IPS DF 4.7 (cell line): ENCODE results near the gene PRSS36.

Source experiments
- DNase-seq: peaks from one replicate; pipeline ENCODE4 v3.0.0-alpha.2; 2013; ENCODE audit warnings: low spot score; ENCODE audit errors: extremely low read depth

The PRSS36 gene

GRCh38 chr16:31128711-31129567 is 20.9 kb downstream of the PRSS36 start:
- no peak for DNase-seq

- DNase-seq: no peak
Measured at GRCh38 chr16:31127182-31127581, 22.7 kb downstream of the PRSS36 start.

DNA sequence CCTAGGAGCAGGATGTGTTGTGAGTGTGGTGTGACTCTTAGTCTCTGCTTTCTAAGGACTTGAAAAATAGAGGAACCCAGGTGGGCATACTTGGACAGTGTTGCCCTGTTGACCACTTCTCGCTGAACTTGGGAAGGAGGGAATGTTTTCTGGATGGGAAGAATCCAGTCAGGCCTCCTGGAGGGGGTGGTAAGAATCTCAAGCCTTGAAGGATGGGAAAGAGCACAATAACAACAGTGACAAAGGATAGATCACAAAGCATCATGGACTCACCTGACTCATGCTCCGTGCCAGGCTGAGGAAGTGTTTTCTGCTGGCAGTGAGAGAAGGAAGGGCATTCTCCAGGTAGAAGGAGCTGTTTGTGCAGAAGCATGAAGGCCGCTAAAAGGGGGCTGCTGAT is 24.0 kb downstream of the PRSS36 start:
- no peak for DNase-seq

- DNase-seq: no peak
Measured at GRCh38 chr16:31120129-31120528, 29.7 kb downstream of the PRSS36 start.

DNA sequence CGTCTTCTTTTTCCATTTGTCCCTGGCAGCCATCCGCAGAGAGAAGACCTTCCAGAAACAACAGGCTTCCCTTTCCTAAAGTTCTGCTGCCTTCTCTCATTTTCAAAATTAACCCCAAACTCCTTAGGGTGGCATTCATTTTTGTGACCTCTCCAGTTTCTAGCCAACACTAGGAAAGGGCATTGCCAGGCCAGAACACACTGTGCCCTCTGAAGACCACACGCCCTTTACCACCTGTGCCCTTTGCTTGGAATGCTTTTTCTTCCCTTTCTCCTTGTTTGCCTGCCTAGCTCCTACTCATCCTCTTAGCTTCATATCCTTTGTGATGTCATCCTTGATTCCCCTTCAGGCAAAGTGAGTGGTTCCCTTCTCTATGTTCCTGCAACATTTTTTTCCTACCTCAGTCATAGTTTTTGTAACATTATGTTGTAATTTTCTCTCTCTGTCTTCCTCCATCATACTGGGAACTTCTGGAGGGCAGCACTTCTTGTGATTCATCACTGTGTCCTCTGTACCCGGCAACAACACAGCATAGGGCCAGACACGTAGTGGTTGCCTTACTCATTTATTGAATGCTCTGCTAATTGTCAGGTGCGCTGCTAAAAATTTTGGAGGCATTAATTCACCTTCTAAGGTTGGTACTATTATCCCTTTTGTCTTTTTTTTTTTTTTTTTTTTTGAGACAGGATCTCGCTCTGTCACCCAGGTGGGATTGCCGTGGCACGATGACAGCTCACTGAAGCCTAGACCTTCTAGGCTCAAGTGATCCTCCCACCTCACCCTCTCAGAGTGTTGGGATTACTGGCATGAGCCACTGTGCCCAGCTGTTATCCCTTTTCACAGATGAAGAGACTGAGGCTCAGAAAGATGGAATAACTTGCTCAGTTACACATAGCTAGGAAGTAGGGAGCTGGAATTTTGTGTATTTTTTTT is 31.4 kb downstream of the PRSS36 start:
- no peak for DNase-seq

GRCh38 chr16:31117384-31118222 is 32.3 kb downstream of the PRSS36 start, which contains the start of gene KAT8:
TSS of gene KAT8 (plus strand) at chr16:31117664. CDS start at chr16:31117682, 18 bp downstream.
- no peak for DNase-seq

- DNase-seq: no peak
Measured at GRCh38 chr16:31114468-31114867, 35.4 kb downstream of the PRSS36 start.

DNA sequence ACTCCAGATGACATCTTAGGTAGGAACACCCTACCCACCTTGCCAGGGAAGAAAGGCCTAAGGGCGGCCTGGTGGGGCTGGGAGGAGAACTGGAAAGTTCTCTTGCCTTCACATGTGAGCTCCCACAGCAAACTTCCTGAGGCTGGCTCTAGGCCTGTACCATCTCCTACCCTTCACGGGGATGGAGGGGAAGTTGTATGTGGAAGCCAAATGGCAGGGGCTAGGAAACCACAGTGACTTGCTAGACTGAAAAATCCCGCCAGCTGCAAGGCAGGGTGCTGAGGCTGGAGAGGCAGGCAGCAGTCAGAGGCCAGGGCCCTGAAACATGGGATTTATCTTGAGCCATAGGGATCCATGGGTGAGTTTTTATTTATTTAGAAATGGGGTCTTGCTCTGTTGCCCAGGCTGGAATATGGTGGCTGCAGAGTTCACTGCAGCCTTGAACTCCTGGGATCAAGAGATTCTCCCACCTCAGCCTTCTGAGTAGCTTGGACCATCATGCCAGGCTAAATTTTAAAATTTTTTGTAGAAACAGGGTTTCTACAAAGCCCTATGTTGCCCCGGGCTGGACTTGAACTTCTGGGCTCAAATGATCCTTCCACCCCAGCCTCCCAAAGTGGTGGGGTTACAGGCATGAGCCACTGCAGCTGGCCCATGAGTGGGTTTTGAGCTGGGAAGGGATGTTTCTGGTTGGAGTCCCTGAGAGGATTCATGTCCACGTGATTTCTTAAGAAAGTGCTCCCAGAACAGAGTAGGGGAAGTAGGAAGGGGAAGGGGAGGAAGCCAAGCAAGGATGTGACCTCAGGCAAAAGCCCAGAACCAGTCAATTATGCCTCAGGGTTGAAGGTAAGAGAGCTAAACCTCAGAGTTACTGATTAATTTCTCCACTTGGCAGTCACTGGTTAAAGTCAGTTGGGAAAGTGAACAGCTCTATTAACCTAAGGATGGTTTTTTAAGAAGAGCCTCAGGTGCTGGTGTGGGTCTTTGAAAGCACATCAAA is 36.4 kb downstream of the PRSS36 start:
- no peak for DNase-seq

DNA sequence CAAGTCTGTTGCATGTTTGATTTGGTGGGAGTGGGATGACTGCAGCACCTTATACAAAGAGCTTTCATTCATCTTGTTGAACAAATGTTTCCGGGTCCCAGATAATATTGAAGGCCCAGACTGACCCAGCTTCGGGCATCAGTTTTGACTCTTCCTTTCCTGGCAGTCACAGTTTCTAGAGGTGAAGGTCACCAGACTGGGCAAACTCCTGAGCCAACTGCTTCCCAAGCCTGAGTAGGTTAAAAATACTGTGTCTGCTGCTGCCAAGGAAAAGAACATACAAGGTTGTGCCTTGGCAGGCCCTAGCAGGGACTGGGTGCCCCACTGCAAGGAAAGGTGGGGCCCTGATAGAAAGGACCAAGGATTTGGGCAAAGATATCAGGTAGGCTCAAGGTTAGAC is 37.2 kb downstream of the PRSS36 start:
- no peak for DNase-seq

DNA sequence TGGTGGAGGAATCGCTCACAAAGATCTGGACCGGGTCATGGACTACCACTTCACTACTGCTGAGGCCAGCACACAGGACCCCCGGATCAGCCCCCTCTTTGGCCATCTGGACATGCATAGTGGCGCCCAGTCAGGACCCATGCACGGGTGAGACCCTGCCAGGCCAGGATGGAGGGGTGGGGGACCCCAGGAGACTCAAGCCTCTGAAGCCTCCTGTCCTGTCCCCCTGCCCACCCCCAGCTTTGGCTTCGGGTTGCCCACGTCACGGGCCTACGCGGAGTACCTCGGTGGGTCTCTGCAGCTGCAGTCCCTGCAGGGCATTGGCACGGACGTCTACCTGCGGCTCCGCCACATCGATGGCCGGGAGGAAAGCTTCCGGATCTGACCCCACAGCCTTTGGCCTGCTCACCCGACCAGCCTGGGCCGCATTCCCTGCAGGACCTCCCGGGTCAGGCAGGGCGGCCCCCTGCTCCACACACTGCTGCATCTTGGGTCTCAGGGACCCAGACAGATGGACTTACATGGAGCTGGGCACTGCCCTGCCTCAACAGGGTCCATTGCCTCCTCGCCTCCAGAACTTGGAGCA is 37.9 kb downstream of the PRSS36 start:
- no peak for DNase-seq

- no peak for DNase-seq
Measured at GRCh38 chr16:31110106-31111034, 39.5 kb downstream of the PRSS36 start.

DNA sequence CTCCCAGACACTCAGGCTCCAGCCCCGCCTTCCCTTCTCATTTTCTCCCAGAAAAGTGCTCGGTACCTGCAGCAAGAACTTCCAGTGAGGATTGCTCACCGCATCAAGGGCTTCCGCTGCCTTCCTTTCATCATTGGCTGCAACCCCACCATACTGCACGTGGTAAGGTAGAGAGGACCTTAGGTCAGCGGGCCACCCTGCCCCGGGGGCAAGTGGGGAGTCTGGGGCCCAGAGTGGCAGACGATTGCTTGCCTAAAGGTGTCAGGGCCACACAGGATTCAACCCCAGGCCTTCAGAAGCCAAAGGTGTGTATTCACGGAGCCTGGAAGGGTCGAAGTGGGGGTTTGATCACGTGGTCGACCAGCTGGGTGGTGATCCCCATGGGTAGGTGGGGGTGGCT is 40.2 kb downstream of the PRSS36 start:
- no peak for DNase-seq

- no peak for DNase-seq
Measured at GRCh38 chr16:31108794-31109558, 40.9 kb downstream of the PRSS36 start.

GRCh38 chr16:31108035-31108793 is 41.7 kb downstream of the PRSS36 start, which contains the start of gene BCKDK:
TSS of gene BCKDK (plus strand) at chr16:31108386. CDS start at chr16:31109224, 838 bp downstream.
- no peak for DNase-seq

DNA sequence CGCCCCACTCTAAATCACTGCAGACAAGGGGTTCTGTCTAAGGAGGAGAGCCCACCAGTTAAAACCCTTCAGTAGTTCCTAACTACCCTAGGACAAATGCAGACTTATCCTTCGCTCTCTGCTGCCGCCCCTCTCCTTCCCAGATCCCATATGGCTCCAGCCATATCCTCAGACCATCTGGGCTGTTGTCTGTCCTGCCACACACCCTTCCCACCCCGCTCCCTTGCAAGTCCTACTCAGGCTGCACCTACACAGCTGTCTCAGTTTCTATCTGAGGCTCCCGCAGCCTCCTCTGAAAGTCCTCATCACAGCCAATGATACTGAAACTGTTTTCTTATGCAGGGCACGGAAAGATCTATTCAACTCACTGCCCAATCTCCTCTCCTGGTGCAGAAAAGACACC is 42.4 kb downstream of the PRSS36 start:
- DNase-seq: no peak

- DNase-seq: no peak
Measured at GRCh38 chr16:31106509-31107464, 43.1 kb downstream of the PRSS36 start.
